AG20443 (cell line): ENCODE measurements around the gene TLL2.

ENCODE experiments used
- DNase-seq: peaks from one replicate; pipeline ENCODE4 v3.0.0; 2012; ENCODE audit warnings: low spot score, mixed read lengths

The TLL2 gene

DNA sequence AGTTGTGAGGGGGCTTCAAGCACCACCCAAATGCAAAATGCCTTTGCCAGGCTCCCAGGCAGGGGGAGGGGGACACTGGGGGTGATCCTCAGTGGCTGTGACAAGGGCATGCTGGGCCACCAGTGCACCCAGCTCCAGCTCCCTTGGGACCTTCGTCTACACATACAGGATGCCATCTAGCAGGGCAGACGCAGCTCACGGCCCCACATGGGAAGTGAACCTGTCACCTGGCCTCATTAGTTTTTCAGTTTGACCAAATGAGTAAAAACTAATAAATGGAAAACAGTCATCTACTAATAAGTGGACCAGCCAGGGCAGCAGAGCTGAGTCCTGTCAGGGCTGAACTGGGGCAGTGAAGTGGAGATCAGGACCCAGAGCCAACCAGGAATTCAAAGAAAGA, 50.2 kb downstream of the TLL2 start:
- no peak for DNase-seq

DNA sequence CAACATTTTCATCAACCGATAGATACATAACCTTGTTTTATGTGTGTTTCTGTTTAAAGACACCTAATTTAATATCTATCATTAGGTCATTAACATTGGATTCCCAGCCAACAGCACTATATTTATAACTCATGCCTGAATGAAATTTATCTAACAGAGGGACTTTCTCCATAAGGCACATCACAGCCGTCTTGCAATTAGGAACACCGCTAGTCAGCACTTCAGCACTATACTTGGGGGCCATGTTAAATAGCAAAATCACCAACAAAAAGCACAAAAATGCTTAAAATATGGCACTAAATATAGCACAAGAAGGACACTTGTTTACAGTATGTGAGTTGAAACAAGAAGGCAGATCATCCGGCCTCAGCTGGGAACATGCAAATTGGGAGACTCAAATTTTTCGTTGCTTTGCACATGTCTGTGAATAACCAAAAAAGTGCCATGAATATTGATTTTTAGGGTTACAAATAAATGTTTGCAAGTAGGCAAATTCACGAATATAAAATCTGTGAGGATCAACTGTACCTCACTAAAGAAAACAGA, 51.0 kb downstream of the TLL2 start:
- DNase-seq: no peak

DNA sequence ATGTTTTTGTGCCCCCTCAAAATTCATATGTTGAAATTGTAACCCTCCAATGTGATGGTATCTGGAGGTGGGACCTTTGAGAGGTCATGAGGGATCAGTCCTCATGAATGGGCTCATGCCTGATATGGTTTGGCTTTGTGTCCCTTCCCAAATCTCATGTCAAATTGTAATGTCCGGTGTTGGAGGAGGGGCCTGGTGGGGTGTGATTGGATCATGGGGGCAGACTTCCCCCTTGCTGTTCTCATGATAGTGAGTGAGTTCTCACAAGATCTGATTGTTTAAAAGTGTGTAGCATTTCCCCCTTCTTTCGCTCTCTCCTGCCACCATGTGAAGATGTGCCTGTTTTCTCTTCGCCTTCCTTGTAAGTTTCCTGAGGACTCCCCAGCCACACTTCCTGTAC, 53.4 kb downstream of the TLL2 start:
- no peak for DNase-seq

DNA sequence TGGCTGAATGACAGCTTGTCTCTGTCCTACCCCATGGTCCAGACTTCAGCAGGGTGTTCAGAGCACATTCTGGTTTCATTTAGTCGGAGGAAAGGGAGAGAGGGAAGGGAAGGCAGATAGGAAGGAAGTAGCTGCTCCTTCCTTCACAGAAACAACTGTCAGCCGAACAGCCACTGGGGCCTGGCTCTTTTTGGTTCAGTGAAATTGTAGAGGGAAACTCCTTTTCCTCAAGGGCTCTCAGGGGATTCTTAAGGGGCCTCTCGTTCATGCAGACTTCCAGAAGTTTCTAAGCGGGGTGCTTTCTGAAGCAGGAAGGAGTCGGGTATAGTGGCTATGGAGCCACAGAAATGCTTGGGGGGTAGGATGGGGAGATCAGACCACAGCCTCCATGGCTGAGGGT, 56.4 kb downstream of the TLL2 start:
- no peak for DNase-seq

DNA sequence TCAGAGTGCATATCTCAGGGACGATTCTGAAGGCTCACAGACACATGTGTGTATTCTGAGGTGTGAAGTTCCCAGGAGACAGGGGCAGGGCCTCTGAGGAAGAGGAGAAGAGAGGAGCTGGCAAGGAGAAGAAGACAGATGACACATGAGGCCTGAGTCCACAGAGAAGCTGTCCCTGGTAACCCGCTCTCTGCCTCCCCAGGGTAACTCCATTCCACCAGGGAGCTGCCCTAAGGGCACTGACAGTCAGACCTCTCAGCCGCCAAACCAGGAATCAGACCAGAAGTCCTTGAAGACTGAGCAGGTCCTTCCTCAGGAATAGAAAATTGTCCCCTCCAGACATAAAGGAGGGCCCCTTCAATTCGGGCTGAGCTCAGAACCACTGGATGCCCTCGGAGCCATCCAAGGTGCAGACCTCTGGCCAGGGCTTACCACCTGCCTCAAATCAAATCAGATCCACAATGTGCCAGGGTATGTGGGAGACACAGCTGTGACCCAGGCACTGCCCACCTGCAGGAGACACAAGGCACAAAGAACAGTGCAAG, 57.4 kb downstream of the TLL2 start:
- DNase-seq: no peak

DNA sequence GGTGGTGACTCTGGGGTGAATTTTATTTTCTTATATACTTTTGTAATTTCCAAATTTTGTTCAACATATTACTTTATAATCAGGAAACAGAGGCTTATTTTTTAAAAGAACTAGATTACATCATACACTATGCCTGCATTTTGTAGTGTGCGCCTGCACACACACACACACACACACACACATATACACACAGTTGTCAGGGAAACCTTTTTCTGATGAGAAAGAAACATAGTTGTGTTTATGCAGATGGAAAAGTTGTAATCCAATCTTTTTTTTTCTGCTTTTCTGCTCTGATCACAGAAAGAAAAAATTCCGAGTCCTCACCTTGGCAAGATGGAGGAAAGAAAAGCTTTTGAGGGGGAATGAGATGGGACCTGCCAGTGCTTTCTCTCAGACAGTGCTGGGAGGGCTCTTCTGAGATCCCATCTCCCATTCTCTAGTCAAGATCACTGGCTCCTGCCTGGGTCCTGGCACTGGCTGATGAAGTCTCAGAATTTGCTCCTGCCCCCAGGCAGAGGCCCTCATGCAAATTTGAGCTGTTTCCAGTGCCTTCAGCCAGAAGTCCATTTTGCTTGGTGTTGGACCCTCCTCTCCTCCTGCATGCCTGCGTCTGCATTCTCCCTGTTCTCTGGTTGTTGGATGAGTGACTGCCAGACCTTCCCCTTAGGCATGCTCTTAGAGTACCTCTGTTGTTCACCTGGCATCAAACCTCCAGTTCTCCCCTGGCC, 59.7 kb downstream of the TLL2 start:
- DNase-seq: no peak

DNA sequence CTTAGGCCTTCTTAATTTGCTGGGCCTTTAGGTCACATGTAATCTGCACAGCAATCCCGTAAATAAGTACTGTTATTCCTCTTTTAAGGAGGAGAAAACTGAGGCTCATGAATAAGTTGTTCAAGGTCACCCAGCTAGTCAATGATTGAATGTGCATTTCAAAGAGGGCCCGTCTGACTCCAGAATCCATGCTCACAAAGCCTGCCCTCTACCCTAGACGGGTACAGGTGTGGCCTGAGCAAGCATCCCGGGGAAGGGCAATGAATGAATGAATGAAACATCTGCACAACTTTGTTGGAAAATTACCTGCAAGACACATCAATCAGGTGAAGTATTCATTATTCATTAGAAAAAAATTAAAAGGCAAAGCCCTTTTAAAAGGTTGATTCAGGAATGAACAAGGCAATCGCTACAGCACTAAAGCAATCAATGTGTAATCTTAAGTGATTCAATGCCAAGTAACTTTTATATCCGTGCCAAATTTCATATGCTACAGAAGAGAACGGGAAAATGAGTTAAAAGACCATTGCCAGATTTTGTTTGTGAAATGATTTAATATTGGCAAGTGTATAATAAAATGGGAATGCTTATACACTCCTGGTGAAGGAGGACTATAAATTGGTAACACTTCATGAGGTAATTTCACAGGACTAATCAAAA, 61.1 kb downstream of the TLL2 start:
- DNase-seq: no peak

DNA sequence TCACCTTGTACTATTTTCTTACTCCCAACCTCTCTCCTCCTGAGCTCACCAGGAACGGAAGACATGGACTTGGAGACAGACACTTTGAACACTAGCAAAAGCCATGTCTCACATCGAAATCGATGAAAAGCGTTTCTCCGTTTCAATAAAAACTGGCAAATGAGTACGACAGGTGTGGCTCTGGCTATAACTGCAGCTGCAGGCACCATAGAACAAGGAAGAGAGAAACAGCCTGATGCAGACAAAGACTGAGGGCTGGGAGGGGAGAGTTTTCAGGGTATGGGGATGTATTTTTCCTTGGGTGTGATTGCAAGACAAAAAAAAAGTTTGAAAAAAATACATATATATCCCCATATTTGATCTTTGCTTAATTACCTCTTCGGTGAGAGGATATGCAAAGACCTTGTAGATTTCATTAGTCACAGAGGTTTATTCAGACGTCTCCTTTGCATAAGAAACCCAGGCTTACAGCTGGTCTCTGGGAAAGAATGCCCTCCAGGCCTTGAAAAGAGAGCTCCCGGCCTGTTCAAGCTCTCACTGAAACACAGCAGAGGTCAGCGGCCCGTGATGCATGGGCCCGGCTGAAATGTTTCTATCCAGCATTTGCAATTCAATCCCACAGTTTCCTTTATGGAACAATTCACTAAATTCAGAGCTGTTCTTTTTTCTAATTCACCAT, 63.1 kb downstream of the TLL2 start:
- no peak for DNase-seq

DNA sequence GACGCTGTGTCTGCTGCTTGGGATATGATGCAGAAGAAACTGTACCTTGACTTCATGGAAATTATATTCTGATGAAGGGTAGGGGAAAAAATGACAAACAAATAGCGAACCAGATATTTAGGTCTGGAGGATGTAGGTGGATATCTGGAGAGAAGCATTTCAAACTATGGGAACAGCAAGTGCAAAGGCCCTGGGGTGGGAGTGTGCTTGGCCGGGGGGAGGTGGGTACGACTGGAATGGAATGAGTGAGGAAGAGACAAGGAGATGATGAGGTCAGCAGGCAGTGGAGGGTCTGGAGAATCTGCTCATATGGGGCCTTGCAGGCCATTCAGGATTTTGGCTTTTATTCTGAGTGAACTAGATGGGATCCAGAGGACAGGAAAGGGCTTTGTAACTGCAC, 65.2 kb downstream of the TLL2 start:
- DNase-seq: no peak

DNA sequence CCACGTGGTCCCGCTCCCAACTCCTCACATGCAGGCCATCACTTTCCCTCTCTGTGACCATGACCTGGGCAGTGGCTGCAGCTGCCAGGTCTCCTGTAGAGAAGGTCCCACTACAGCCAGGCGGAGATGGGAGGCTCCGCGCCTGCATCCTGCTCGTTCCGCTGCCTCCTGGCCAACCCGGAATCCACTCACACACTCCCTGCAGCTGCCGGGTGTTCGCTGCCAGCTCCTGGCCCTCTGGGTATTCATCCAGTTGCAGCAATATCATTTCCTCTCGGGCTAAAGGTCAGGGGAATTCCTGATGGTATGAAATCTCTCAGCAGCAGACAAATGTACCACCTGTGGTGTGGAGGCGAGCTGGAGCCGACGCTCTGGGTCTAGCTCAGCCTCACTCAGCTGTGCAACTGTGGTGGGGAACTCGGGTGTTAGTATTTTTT, 65.7 kb downstream of the TLL2 start:
- no peak for DNase-seq

DNA sequence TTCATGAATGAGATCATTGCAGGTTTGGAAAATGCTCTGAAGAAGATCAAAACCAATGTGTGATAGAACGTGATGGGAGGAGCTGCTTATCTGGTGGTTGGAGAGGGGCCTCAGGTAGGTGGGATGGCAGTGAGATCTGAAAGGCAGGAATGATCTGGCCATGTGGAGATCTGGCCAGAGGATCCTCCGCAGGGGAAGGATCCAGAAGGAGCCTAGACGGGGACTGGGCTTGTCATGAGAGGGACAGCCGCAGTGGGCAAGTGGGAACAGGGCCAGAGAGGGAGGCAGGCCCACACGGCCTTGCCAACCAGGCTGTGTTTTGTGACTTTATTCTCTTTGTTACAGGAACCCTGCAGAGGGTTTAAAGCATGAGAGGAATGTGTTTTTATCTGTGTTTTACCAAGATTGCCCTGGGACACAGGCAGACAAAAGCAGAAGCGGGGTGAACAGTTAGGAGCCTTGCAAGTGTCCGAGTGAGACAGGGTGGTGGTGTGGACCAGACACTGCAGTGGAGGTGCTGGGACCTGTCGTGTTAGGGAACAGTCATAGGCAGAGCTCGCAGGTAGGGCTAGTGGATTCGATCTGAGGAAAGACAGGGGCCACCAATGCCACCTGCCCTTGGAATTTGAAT, 66.6 kb downstream of the TLL2 start:
- no peak for DNase-seq

DNA sequence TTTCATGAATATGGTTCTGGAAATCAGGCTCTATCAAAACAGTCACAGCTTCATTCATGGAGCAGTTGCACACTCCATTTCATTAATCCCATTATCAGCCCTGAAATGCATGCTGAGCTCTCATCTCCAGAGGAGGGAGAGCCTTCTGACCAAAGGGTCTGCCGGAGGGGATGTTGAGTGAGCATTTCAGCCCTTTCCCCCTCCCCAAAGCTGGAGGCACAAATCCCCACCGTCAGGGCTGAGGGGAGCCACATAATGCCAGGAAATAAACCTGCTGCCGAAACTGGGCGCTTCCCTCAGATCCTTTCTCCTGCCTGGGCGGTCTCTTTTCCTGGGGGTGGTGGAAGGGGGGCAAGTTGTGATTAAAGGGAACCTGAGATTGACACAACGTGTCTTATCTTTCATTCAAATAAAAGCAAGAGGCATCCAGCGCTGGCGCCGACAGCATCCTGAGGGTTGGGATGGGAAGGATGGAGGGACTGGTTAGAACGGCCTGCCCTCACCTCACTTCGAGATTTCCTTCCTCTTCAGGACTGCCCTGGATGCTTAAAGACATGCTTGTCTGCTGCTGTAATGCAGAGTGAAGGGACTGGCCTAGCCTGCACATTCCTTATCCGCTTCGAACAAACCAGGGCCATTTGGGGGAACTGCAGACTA, 71.6 kb downstream of the TLL2 start:
- no peak for DNase-seq

DNA sequence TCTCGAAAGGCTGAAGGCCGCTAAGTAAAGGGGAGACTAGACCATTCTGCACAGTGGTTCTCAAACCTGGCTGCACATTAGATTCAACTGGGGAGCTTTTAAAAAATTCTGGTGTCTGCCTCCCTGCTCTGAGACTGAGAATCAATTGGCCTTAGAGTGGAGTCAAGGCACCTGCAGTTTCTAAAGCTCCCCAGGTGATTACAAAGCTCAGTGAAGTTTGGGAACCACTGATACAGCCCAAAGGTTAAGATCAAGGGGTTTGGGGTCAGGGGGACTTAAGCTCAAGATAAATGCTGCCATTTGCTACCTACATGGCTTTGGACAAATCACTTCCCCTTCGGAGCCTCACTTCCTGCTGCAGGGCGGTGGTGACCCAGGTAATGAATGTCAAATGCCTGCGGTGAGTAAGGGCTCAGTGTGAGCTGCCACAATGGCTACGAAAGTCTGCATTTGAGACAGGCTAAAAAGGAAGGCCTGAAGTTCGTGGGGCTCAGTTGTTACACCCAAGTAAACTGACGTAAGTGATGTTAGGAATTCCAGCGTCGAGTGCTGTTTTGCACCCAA, 72.3 kb downstream of the TLL2 start:
- DNase-seq: no peak

DNA sequence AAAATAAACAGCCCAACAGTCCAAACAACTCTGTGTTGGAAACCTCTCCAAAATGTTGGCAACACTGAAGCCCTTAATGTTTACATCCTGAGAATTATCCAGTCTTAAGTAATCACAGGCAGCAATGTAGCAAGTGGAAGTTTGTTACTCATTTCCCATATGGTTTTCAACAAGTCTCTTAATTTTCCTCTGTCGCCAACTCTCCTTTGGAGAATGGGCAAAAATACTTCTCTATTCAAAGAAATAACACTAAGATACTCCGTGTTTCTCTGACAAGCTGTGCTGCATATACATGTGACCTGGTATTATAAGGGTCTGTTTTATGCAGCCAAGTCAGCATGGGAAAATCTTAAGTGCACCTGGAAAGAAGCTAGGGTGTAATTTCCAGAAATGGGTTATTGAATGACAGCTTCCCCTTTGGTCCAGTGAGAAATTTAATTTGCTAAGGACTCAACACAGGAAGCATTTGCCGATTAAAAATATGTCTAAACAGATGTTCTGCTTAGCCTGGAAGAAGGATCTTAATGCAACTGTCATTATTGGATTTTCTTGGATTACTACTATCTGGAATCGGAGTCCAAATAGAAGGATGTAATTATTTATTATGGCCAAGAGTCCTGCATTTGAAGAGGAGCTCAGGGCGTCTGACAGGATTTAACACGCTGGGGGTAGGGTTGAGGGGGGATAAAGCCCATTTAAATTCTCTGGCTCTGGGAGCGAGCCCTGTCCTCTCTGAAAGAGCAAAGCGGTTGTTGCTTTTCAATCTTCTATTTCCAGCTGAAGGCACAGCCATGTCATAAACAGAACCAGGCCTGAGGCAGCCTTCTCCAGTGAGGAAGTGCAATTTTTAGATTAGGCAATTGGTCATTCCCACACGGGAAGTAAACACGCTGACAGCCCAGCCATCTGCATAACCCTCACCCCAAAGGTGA, 73.1 kb downstream of the TLL2 start:
- no peak for DNase-seq

DNA sequence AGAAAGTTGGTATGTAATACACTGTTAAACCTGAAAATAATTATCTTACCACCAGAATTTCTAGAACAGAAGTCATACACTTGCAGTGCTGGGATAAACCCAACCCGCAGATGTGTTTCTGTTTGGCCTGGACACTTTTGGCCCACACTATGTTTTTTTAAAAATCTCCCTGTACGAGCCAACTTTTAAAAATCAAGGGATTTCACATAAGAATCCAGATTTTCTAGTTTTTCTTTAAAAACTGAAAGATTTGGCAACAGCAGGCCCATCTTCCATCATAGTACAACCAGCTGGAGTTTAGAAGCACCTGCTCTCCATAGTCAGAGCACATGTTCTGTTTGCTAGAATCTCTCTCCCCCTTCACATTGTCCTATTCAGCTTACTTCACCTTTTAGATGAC, 74.0 kb downstream of the TLL2 start:
- DNase-seq: no peak

DNA sequence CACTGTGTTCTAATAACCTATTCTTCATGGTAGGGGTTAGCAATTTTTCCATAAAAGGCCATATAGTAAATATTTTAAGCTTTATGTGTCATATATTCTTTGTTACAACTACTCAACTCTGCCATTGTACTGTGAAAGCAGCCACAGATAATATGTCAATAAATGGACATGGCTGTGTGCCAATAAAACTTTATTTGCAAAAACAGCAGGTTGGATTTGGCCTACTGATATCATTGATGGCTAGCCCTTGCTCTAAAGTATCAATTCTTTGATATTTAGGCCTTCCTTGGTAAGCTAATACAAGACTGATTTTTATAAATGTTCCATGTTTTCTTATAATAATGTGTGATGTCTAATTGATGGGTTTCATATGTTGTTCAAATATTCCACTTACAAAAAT, 77.7 kb downstream of the TLL2 start:
- DNase-seq: no peak

DNA sequence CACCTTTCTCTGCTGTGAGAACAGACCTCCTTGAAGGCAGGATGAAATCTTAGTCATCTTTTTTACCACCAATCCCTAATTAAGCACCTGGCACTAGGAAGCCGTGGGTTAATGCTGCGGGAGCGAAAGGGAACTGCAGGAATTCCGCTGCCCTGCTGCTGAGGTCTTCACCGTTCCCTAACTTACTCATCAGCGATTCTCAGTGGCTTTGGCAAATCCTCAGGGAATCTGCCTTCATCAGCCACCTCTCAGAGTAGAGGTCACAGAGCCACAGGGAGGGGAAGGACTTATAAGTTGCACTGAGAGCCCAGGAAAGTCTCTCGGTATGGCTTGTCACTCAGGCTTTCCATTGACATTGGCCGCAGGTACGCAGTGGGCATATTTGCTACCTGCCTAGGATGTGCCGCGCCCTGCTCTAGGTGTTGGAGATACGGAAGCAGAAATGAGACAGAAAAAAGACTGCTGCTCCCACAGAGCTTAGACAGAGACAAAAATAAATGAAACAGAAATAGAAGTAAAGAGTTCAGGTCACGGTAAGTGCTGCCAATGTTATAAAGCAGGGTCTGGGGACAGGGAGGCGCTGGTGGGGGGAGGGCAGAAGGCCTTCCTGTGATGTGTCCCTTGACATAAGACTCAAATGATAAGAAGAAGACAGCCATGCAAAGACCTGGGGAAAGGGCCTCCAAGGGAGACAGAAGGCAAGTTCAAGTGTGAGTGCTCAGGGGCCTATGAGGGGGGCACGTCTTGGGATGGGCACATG, 82.3 kb downstream of the TLL2 start:
- no peak for DNase-seq

DNA sequence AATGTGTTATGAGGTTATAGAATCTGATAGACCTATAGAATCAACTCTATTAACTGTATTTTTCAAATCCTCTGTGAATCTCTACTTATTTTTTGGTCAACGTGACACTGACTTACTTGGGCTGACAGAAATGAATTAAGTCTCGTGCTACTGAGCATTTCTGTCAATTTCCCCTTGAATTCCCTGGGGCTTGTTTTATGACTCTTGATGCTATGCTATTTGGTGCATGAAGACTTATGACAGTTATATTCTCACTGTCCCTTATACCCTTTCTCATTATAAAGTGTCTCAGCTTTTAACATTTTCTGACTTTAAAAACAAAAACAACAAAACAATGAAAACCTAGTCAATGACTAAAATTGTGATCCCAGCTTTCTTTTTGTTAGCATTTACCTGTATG, 86.4 kb downstream of the TLL2 start:
- DNase-seq: no peak

DNA sequence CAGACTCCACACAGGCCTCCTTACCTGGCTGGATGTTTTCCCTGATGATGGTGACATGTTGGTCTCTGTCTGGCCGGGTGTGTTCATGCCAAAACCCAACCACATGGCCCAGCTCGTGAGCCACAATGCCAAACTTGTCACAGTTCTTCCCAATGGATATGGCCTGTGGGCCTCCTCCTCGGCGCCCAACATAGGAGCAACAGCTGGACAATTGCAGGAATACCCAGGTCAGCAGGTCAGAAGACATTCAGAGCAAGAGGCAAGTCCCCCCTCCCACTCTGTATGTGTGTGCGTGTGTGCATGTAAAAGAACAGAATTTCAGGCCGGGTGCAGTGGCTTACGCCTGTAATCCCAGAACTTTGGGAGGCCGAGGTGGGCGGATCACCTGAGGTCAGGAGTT, 91.2 kb downstream of the TLL2 start:
- DNase-seq: no peak

DNA sequence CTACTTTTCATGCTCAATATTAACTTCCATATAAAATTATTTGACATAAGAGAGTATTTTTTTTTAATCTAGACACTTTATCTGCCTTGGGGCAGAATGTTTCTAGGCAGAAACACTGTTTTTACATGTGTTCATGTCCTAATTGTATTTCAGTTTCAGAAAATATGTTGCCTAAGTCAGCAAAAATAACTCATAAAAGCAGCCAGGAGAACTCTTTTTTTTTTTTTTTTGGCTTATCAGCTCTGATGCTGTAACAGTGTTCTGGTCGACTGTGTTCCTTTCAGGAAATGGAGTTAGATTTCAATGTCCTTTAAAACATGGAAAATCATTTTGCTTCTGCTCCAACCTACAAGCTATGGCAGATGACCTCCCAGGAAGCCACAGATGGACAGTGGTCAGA, 91.7 kb downstream of the TLL2 start:
- no peak for DNase-seq
